ENCODE results near the gene RGL2.

Gene RGL2

DNA sequence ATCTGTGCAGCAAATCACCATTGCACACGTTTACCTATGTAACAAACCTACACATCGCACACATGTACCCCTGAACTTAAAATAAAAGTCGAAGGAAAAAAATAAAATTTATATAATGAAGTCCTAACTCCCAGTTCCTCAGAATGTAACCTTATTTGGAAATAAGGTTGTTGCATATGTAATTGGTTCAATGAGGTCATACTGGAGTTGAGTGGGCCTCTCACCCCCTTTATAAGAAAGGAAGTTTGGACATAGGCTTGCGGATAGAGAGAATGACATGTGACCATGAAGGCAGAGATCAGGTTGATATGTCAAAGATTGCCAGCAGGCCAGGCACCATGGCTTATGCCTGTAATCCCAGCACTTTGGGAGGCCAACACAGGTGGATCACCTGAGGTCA, 34.9 kb upstream of the RGL2 start:
- Histone ChIP-seq H3K27me3 (ENCODE audit: control insufficient read depth, insufficient read depth, low read length, poor library complexity, severe bottlenecking) (no peaks in the 10 kb centered on the region), H3K4me3 (ENCODE audit: insufficient read depth, low read depth, low read length) (no peak overlapping the region), H3K9me3 (ENCODE audit: control insufficient read depth, low read length) (no peaks in the 10 kb centered on the region), H3K36me3 (ENCODE audit: control insufficient read depth, insufficient read depth, low read length) (no peaks in the 10 kb centered on the region), H3K27ac (ENCODE audit: insufficient read depth, low read depth, low read length, poor library complexity, severe bottlenecking) (no peak overlapping the region), H3K4me1 (ENCODE audit: control insufficient read depth, insufficient read depth, low read length) (no peaks in the 10 kb centered on the region)
- whole genome bisulfite sequencing, 2 experiments, result 85 to 92% methylated on average over 1 to 3 of the region's 4 CpGs

DNA sequence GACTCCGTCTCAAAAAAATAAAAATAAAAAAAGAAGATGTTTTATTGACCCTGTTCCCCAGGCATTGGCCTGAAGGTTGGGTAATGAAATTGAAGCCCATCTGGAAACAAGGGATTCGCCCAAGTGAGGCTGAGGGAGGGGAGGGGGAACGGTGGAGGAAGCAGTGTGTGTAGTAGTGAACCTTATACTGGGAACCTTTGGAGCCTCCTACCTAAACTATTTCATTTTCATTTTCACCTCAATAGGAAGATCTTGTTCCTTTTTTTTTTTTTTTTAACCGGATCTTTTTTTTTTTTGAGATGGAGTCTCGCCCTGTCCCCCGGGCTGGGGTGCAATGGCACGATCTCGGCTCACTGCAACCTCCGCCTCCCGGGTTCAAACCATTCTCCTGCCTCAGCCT, 32.0 kb upstream of the RGL2 start:
- Histone ChIP-seq H3K4me1 (ENCODE audit: control insufficient read depth, insufficient read depth, low read length) (no peaks in the 10 kb centered on the region), H3K4me3 (ENCODE audit: insufficient read depth, low read depth, low read length) (no peak overlapping the region)
- WGBS, 2 experiments, result 94 to 96% methylated on average over 9 to 10 of the region's 10 CpGs

DNA sequence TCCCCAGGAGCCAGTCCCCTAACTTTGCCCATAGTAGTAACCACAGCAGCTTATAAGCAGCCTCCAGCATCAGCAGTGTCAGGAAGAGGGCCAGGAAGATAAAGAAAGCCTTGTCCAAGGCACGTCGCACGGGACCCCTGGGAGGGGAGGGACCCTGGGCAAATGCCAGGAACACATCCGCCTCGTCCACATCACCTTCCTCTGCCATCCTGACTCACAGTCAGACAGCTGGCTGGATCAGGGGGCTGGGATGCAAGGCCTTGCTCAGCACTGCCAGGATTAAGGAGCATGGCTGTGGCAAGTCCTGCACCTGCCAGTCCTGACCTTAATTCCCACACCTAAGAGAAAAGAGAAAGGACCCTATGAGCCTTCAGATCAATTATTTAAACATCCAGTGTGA, 30.3 kb upstream of the RGL2 start:
- H3K9me3 ChIP-seq (ENCODE audit: control insufficient read depth, low read length), result no peaks in the 10 kb centered on the region
- no peaks in the 10 kb centered on the region for H3K27me3 ChIP-seq (ENCODE audit: control insufficient read depth, insufficient read depth, low read length, poor library complexity, severe bottlenecking)
- no peak overlapping the region for H3K27ac ChIP-seq (ENCODE audit: insufficient read depth, low read depth, low read length, poor library complexity, severe bottlenecking)
- WGBS, 2 experiments, result 81 to 85% methylated on average over 5 of the region's 5 CpGs
- H3K36me3 ChIP-seq (ENCODE audit: control insufficient read depth, insufficient read depth, low read length), result no peaks in the 10 kb centered on the region
- peaks cover 2% of the 10 kb centered on the region for H3K4me1 ChIP-seq (ENCODE audit: control insufficient read depth, insufficient read depth, low read length)
- H3K4me3 ChIP-seq (ENCODE audit: insufficient read depth, low read depth, low read length), result no peak overlapping the region

More for the DNA sequence above, 32.0 kb upstream of the RGL2 start:
- no peaks in the 10 kb centered on the region for H3K27me3 ChIP-seq (ENCODE audit: control insufficient read depth, insufficient read depth, low read length, poor library complexity, severe bottlenecking)
- H3K36me3 ChIP-seq (ENCODE audit: control insufficient read depth, insufficient read depth, low read length), result no peaks in the 10 kb centered on the region
- H3K9me3 ChIP-seq (ENCODE audit: control insufficient read depth, low read length), result no peaks in the 10 kb centered on the region
- H3K27ac ChIP-seq (ENCODE audit: insufficient read depth, low read depth, low read length, poor library complexity, severe bottlenecking), result no peak overlapping the region

DNA sequence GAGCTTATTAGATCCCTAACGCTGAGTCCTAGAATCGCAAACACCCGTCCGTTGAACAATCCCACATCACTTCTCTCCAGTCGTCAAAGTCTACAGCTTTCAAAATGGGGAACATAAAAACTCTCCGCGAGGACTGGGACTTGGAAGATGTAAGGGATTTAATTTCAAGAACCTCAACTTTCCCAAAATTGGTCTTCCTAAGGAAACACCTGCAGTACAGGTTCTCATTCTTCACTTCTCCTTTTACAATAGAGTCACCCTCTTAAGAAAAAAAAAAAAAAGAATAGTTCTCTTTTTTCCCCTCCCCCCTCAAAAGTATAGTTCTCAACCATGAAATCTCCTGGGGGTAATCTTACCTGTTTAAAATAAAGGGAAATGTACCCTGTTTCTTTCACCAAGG, 25.4 kb upstream of the RGL2 start:
- no peaks in the 10 kb centered on the region for H3K27me3 ChIP-seq (ENCODE audit: control insufficient read depth, insufficient read depth, low read length, poor library complexity, severe bottlenecking)
- H3K4me3 ChIP-seq (ENCODE audit: insufficient read depth, low read depth, low read length), result no peak overlapping the region
- peaks cover 28% of the 10 kb centered on the region for H3K4me1 ChIP-seq (ENCODE audit: control insufficient read depth, insufficient read depth, low read length)
- H3K27ac ChIP-seq (ENCODE audit: insufficient read depth, low read depth, low read length, poor library complexity, severe bottlenecking), result no peak overlapping the region
- peaks cover 20% of the 10 kb centered on the region for H3K36me3 ChIP-seq (ENCODE audit: control insufficient read depth, insufficient read depth, low read length)
- no peaks in the 10 kb centered on the region for H3K9me3 ChIP-seq (ENCODE audit: control insufficient read depth, low read length)
- 67 to 75% methylated on average over 7 of the region's 7 CpGs for WGBS, 2 experiments

DNA sequence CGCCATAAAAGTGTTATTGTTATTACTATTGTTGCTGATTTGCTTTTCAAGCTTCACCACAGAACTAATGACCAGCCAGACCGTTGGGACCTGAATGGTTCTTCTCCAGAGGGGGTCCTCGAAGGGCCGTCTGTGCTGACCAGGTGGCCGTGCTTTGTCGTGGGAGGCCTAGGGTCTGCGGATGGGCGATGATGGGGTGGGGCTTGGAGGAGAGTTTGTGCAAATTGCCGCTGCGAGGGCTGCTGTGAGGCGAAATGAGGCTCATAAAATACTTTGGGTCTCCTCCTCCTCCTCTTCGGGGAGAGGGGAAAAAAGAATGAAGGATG, 24.8 kb upstream of the RGL2 start:
- 5 to 7% methylated on average over 12 of the region's 12 CpGs for WGBS, 2 experiments
- Histone ChIP-seq H3K9me3 (ENCODE audit: control insufficient read depth, low read length) (no peaks in the 10 kb centered on the region), H3K27ac (ENCODE audit: insufficient read depth, low read depth, low read length, poor library complexity, severe bottlenecking) (peak overlapping the region; percentile 47), H3K36me3 (ENCODE audit: control insufficient read depth, insufficient read depth, low read length) (peaks cover 26% of the 10 kb centered on the region), H3K4me3 (ENCODE audit: insufficient read depth, low read depth, low read length) (peak overlapping the region; percentile 58), H3K4me1 (ENCODE audit: control insufficient read depth, insufficient read depth, low read length) (peaks cover 34% of the 10 kb centered on the region), H3K27me3 (ENCODE audit: control insufficient read depth, insufficient read depth, low read length, poor library complexity, severe bottlenecking) (no peaks in the 10 kb centered on the region)

DNA sequence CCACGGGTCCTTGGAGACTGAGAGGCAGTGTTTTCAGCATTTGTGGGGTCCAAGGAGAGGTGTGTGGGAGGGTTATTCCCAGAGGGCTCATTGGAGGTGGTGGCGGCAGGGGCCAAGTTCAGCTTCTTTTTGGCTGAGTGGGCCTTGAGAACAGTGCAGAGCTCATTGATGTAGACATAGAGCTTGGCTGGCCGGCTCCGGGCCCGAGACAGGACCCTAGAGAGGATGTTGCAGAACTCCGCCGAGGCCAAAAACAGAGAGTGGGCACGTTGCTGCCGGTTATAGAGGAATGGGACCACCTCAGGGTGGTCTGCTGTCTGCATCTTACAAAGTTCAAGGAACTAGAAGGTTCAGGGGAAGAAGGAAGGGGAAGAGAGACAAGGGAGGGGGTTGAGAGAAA, 22.5 kb upstream of the RGL2 start:
- 88 to 92% methylated on average over 9 of the region's 9 CpGs for WGBS, 2 experiments
- H3K36me3 ChIP-seq (ENCODE audit: control insufficient read depth, insufficient read depth, low read length), result peaks cover 26% of the 10 kb centered on the region
- no peaks in the 10 kb centered on the region for H3K9me3 ChIP-seq (ENCODE audit: control insufficient read depth, low read length)
- H3K4me3 ChIP-seq (ENCODE audit: insufficient read depth, low read depth, low read length), result no peak overlapping the region
- H3K27ac ChIP-seq (ENCODE audit: insufficient read depth, low read depth, low read length, poor library complexity, severe bottlenecking), result no peak overlapping the region
- no peaks in the 10 kb centered on the region for H3K27me3 ChIP-seq (ENCODE audit: control insufficient read depth, insufficient read depth, low read length, poor library complexity, severe bottlenecking)
- H3K4me1 ChIP-seq (ENCODE audit: control insufficient read depth, insufficient read depth, low read length), result peaks cover 36% of the 10 kb centered on the region

DNA sequence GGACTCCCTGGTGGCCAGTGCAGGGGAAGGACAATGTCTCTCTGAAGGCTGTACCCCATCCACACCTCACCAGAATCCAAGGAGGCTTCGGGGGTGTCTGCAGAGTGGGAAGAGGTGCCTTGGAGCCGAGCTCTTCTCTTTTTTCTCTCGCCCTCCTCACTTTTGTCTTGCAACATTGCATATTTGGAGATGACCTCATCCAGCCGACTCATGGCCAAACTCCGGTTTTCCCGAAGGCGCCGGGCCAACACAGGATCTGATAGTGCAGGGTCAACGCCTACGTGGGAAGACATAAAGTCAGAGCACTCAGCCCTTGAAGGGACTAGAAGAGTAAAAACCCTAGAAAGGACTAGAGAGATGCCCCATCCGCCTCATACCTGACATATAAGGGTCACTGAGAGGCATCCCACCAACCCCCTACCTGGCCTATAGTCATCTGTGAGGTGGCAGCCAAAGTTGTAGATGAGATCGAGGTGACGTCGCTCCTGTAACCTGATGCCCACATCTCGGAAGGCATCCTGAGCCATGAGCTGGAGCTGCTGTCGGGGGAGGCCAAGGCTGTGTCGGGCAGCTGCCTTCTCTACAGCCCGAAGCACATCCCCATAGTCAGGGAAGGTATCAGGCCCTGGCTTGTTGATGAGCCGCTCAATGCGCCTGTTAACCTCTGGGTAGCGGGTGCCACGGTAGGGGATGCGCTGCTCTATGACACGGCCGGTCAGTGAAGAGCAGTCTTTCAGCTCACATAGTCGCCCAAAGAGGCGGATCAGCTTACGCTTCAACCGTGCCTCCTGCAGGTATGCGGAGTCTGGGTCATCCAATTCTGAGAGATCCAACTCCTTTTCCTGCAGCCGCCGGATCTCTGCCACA, 21.8 kb upstream of the RGL2 start:
- no peak overlapping the region for H3K4me3 ChIP-seq (ENCODE audit: insufficient read depth, low read depth, low read length)
- peaks cover 36% of the 10 kb centered on the region for H3K4me1 ChIP-seq (ENCODE audit: control insufficient read depth, insufficient read depth, low read length)
- no peak overlapping the region for H3K27ac ChIP-seq (ENCODE audit: insufficient read depth, low read depth, low read length, poor library complexity, severe bottlenecking)
- H3K36me3 ChIP-seq (ENCODE audit: control insufficient read depth, insufficient read depth, low read length), result peaks cover 26% of the 10 kb centered on the region
- H3K9me3 ChIP-seq (ENCODE audit: control insufficient read depth, low read length), result no peaks in the 10 kb centered on the region
- 88 to 91% methylated on average over 32 of the region's 32 CpGs for WGBS, 2 experiments
- no peaks in the 10 kb centered on the region for H3K27me3 ChIP-seq (ENCODE audit: control insufficient read depth, insufficient read depth, low read length, poor library complexity, severe bottlenecking)

DNA sequence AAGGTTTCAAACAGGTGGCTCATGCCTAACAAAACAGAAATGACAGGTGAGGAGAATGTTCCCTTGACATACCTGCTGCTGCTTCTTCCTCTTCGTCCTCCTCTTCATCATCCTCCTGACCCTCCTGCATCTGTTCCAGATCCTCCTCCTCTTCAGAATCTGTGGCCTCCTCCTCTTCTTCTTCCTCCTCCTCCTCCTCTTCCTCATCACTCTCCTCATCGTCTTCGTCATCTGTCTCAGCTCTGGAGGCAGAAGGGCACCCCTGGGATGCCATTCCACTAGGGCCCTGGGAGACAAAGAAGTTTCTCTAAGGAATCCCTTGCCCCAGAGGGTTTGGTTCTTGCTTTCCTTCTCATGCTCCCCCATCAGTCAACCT, 21.2 kb upstream of the RGL2 start:
- no peak overlapping the region for H3K27ac ChIP-seq (ENCODE audit: insufficient read depth, low read depth, low read length, poor library complexity, severe bottlenecking)
- H3K9me3 ChIP-seq (ENCODE audit: control insufficient read depth, low read length), result no peaks in the 10 kb centered on the region
- H3K36me3 ChIP-seq (ENCODE audit: control insufficient read depth, insufficient read depth, low read length), result peaks cover 26% of the 10 kb centered on the region
- no peaks in the 10 kb centered on the region for H3K27me3 ChIP-seq (ENCODE audit: control insufficient read depth, insufficient read depth, low read length, poor library complexity, severe bottlenecking)
- peaks cover 36% of the 10 kb centered on the region for H3K4me1 ChIP-seq (ENCODE audit: control insufficient read depth, insufficient read depth, low read length)
- H3K4me3 ChIP-seq (ENCODE audit: insufficient read depth, low read depth, low read length), result no peak overlapping the region
- WGBS, 2 experiments, result 94 to 97% methylated on average over 3 of the region's 3 CpGs

DNA sequence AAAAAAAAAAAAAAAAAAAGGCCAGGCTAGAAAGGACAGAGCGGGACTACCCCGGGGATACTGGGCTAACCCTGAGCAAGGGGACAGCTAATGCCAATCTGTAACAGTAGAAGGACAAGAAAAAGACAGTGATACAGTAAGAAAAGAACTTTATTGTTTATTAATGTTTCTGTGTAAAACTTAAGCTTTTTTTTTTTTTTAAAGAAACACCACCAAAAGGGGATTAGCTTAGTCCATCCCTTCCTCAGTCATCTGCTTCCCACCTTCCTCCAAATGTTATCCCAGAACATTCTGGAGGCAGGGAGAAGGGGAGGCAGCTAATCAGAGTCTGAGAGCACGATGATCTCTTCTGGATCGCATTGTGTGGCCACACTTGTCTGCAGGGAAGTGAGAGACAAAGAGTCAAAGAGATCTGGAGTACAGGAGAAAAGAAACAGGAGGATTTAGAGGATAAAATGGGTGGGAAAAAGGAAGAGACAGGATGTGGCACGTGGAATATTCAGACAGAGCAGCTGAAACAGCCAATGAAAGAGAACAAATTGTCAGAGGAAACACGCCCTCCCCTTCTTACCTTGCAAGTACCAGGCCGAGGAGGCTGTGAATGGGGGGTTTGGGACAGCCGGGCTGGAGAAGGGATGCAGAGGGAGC, 19.8 kb upstream of the RGL2 start:
- WGBS, 2 experiments, result 71 to 79% methylated on average over 8 of the region's 8 CpGs
- Histone ChIP-seq H3K27me3 (ENCODE audit: control insufficient read depth, insufficient read depth, low read length, poor library complexity, severe bottlenecking) (no peaks in the 10 kb centered on the region), H3K4me1 (ENCODE audit: control insufficient read depth, insufficient read depth, low read length) (peaks cover 39% of the 10 kb centered on the region), H3K4me3 (ENCODE audit: insufficient read depth, low read depth, low read length) (peak overlapping the region; percentile 59), H3K27ac (ENCODE audit: insufficient read depth, low read depth, low read length, poor library complexity, severe bottlenecking) (peak overlapping the region; percentile 85), H3K9me3 (ENCODE audit: control insufficient read depth, low read length) (no peaks in the 10 kb centered on the region), H3K36me3 (ENCODE audit: control insufficient read depth, insufficient read depth, low read length) (peaks cover 26% of the 10 kb centered on the region)

DNA sequence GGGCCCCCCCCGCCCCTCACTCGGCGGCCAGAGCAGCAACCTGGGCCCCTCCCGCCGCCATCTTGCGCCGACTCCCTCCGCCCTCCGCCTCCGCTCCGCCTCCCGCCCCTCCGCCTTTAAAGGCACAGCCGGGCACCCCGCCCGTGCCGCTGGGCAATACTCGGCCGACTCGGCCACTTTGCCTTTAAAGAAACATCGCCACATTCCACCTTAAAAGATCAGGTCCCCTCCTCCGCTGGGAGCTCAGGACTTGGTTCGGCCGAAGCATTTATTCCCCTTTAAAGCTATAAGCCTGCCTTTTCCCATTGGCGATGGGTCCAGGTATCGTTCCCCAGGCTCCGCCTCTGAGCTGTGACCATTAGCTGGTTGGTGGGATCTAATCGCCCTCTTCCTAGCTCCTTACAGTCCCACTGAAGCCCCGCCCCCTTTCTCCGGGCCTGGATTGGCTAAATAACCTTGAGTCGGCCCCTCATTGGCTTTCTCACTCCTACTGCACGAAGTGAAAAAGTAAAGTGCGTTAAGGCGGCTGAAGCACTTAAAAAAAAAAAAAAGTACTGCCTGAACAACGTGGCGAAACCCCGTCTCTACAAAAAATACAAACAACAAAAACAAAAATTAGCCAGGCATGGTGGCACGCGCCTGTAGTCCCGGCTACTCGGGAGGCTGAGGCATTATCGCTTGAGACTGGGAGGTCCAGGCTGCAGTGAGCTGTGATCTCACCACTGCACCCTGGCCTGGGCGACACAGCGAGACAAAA, 19.1 kb upstream of the RGL2 start, which contains the start of gene ZBTB22:
Gene ZBTB22, minus strand, starts transcription at position 76 of the 757 bp plus-strand sequence. CDS start 828 bp downstream, outside the sequence.
- H3K36me3 ChIP-seq (ENCODE audit: control insufficient read depth, insufficient read depth, low read length), result peaks cover 26% of the 10 kb centered on the region
- peaks cover 39% of the 10 kb centered on the region for H3K4me1 ChIP-seq (ENCODE audit: control insufficient read depth, insufficient read depth, low read length)

More for the DNA sequence above, 19.1 kb upstream of the RGL2 start, which contains the start of gene ZBTB22:
- H3K4me3 ChIP-seq (ENCODE audit: insufficient read depth, low read depth, low read length), result peak within 1 kb of the TSS; percentile 59
- peak within 1 kb of the TSS; percentile 85 for H3K27ac ChIP-seq (ENCODE audit: insufficient read depth, low read depth, low read length, poor library complexity, severe bottlenecking)
- 1 to 2% methylated on average over 44 of the region's 44 CpGs for WGBS, 2 experiments
- peaks cover 6% of the 10 kb centered on the region for H3K27me3 ChIP-seq (ENCODE audit: control insufficient read depth, insufficient read depth, low read length, poor library complexity, severe bottlenecking)
- no peaks in the 10 kb centered on the region for H3K9me3 ChIP-seq (ENCODE audit: control insufficient read depth, low read length)
